WERI-Rb-1 (cell line): Measurements from ENCODE around the gene PCGF2.

Source experiments
- DNase-seq: peaks from one replicate; pipeline ENCODE4 v3.0.0-alpha.2; 2020
- H3K27ac ChIP-seq: fragments of 250-450 bp; sonication (Bioruptor Pico); 2 replicates; pipeline ENCODE4 v1.5.1; 2020; ENCODE audit warnings: mild to moderate bottlenecking, moderate library complexity
- H3K27me3 ChIP-seq: fragments of 250-450 bp; sonication (Bioruptor Pico); 2 replicates; pipeline ENCODE4 v1.5.1; 2021; ENCODE audit warnings: mild to moderate bottlenecking, low read depth, moderate library complexity; ENCODE audit not compliant: insufficient read depth, severe bottlenecking
- H3K36me3 ChIP-seq: fragments of 250-450 bp; sonication (Bioruptor Pico); 2 replicates; pipeline ENCODE4 v1.5.1; 2020; ENCODE audit warnings: mild to moderate bottlenecking, moderate library complexity
- H3K4me3 ChIP-seq: 2 replicates; pipeline ENCODE4 v1.5.1; 2011; ENCODE audit warnings: low read depth, mild to moderate bottlenecking, control low read depth, low read length
- H3K9me3 ChIP-seq: fragments of 250-450 bp; sonication (Bioruptor Pico); 2 replicates; pipeline ENCODE4 v1.5.1; 2021; ENCODE audit warnings: mild to moderate bottlenecking, moderate library complexity; ENCODE audit not compliant: severe bottlenecking
- TF ChIP-seq, protein P1 (sequence below): IDR thresholded peaks from 2 replicates; pipeline ENCODE4 v1.5.1; 2011; ENCODE audit warnings: low read depth, mild to moderate bottlenecking, control low read depth, inconsistent platforms, low read length

Gene PCGF2

DNA sequence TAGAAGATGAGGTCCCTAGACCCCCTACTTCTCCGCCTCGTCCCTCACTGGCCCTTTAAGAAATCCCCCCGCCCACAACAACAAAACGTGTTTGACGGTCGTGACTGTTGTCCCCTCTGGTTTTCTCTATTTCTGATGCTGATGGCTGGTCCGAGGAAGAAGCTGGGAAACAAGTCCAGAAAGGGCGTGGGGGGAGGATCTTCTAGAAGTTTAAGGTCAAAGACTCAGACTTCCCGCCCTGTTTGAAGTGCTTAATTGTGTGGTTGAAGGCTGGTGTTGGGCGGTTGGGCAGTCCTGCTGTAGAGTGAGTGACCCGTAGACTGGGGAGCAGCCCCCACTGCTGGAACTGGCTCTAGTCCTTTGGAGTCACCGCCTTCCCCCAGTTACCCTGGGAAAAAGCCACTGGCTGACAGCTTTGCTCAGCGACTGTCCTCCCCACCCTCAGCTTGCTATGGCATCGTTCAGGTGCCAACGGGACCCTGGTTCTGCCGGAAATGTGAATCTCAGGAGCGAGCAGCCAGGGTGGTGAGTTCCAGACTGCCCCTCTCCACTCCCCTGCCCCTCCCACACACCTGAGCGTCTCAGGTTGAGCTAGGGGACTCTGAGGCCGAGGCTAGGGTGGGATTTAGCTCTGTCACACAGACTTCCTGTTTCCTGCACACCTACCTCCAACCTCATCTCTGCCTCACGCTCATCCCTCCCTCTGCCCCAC, 41.5 kb downstream of the PCGF2 start:
- H3K9me3 ChIP-seq = no peaks in the 10 kb centered on the region
- H3K36me3 ChIP-seq = peaks cover 54% of the 10 kb centered on the region
- H3K27me3 ChIP-seq = no peaks in the 10 kb centered on the region
- peak overlapping the region; percentile 60 for H3K27ac ChIP-seq
- TF ChIP-seq, protein P1, sequence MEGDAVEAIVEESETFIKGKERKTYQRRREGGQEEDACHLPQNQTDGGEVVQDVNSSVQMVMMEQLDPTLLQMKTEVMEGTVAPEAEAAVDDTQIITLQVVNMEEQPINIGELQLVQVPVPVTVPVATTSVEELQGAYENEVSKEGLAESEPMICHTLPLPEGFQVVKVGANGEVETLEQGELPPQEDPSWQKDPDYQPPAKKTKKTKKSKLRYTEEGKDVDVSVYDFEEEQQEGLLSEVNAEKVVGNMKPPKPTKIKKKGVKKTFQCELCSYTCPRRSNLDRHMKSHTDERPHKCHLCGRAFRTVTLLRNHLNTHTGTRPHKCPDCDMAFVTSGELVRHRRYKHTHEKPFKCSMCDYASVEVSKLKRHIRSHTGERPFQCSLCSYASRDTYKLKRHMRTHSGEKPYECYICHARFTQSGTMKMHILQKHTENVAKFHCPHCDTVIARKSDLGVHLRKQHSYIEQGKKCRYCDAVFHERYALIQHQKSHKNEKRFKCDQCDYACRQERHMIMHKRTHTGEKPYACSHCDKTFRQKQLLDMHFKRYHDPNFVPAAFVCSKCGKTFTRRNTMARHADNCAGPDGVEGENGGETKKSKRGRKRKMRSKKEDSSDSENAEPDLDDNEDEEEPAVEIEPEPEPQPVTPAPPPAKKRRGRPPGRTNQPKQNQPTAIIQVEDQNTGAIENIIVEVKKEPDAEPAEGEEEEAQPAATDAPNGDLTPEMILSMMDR = no peak
- H3K4me3 ChIP-seq = peak overlapping the region; percentile 83
- no peak for DNase-seq

DNA sequence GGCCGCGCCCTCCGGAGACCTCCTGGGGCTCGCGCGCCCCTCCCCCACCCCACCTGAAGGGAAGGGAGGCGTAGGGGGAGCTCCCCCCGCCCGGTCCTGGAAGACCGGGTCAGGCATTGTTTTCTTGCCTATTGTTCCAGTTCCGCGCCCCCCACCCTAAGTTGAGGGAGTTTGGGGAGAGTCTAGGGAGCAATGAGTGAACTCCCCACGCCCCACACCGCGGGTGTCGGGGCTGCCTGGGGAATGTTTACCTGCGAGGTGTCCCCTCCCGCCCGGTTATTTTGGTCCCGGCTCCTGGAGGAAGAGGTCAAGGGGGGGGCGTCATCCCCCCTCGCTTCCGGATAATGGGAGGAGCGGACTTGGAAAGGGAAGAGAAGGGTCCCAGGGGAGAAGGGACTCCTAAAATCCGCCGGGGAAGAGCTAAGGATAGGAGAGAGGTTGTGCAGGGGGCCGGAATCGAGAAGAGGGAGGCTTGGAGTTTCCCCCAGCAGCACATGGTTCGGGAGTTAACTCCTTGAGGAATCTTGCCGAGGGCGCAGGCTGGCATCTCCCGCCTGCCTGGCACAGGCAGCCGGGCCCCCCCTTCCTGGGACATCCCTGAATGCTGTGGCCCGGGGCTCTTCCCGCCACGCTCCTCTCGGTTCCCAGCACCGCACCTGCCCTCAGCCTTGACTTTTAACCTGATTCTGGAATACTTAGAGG, 42.2 kb downstream of the PCGF2 start:
- Histone ChIP-seq H3K9me3 (no peaks in the 10 kb centered on the region), H3K27me3 (no peaks in the 10 kb centered on the region), H3K27ac (peak overlapping the region; percentile 60), H3K36me3 (peaks cover 48% of the 10 kb centered on the region), H3K4me3 (peak overlapping the region; percentile 83)
- TF ChIP-seq, protein P1 = no peak
- peak; percentile 71 for DNase-seq

DNA sequence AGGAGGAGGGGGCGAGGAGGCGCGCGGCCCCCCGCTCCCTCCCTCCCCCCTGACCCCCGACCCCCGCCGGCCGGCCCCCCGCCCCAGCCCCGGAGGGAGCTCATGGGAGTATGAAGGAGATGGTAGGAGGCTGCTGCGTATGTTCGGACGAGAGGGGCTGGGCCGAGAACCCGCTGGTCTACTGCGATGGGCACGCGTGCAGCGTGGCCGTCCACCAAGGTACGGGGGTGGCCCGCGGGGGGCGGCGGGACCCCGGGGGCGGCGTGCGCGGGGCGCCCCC, 42.7 kb downstream of the PCGF2 start:
- H3K27me3 ChIP-seq = no peaks in the 10 kb centered on the region
- no peak for DNase-seq
- H3K4me3 ChIP-seq = peak overlapping the region; percentile 83
- H3K9me3 ChIP-seq = no peaks in the 10 kb centered on the region
- H3K27ac ChIP-seq = peak overlapping the region; percentile 99
- TF ChIP-seq, protein P1 = no peak
- peaks cover 43% of the 10 kb centered on the region for H3K36me3 ChIP-seq

DNA sequence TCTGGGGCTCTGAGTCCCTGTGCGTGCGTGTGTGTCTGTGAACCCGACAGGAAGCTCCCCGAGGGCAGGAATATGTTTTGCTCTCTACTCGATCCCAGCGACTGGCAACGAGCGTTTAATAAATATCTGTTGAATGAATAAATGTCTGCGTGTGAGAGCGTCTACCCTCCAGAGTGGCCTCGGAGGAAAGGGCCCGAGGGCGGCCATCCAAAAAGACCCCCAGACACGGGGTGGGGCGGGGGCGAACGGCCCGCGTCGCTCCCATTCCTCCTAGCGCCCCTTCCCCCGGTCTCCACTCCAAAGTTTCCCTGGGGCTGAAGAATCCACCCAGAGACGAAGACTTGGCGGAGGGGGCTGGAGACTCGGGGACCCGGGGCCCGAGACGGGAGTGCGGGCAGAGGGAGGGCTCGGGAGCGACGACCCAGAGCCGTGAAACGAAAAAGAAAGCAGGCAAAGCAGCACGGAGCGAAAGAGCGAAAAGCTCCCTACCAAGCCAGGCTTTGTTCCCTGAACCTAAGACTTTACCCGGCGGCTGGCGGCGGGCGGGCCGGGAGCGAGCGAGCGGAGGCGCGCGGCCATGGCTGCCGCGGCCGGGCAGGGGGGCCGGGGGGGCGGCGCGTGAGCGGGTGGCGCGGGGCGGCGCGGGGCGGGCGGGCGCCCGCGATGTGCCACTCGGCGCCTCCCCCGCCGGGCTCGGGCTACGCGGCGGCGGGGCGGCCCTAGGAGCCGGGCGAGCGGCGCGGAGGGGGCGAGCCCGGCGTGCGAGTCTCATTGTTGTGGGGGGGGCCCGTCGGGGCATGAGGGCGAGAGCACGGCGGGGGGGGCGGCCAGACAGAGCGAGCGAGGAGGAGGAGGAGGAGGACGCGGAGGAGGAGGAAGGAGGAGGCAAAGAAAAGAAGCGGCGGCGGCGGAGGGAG, 43.3 kb downstream of the PCGF2 start, which contains the start of gene MLLT6:
MLLT6 (plus strand) TSS at position 668 of the 917 bp plus-strand sequence. CDS start 360 bp downstream, outside the sequence.
- TF ChIP-seq, protein P1 = no peak
- Histone ChIP-seq H3K36me3 (peaks cover 37% of the 10 kb centered on the region), H3K9me3 (no peaks in the 10 kb centered on the region), H3K27me3 (no peaks in the 10 kb centered on the region), H3K4me3 (peak within 1 kb of the TSS; percentile 89), H3K27ac (peak within 1 kb of the TSS; percentile 99)
- DNase-seq = peak; percentile 77

DNA sequence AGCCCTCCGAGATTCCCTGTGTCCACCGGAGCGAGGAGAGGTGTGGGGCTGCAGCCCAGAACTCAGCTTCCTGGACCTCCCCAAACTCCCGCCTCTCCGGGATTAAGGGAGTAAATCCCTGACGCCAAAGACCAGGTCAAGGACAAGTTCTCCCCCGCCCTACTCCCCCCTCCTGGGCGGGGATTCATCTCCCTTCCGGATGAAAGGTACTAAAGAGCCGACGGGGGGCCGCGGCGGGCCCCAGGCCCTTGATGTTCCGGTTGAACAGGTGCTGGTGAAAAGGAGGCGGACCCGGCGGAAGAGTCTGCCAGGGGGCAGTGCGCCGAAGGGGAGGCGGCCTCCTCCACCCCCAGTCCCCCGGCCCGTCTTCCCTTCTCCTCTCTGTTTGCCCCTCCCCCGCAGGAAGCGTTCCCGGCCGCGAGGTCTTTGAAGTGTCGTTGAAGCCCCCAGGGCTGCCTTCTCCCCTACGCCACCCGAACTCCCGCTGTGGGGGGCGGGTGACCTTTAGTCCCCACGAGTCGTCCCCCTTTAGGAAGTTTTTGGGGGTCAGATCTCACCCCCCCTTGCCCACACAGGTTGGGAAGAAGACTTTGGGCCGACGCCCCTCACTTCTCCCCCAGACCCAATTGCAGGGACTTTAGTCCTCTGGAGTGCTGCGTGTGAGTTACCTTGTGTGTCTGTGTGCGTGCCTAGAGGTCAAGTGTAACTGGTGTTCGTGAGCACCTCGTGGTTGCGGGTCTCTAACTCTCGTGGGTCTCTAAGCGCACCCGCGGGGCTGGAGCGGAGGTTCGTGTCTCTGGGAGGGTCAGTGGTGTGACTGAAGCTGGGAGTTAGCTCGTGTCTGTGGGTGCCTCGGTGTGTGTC, 44.2 kb downstream of the PCGF2 start:
- Histone ChIP-seq H3K36me3 (peaks cover 28% of the 10 kb centered on the region), H3K4me3 (peak overlapping the region; percentile 89), H3K27ac (peak overlapping the region; percentile 99), H3K27me3 (no peaks in the 10 kb centered on the region), H3K9me3 (no peaks in the 10 kb centered on the region)
- DNase-seq = peak; percentile 99
- TF ChIP-seq, protein P1 = no peak
